IMR-90 (cell line): ENCODE results near the gene PITPNC1. TPM values are rescaled to one million over a fixed set of nuclear protein-coding genes. Genes with fewer than 3 reads are reported as not detected.

ENCODE experiments used
- ATAC-seq: fragments of 200-7000 bp; cut with Tn5 transposase; 2 replicates; pipeline ENCODE4 v1.9.1; 2020; ENCODE audit warnings: low read depth, mild to moderate bottlenecking, moderate library complexity
- BruUV-seq: library from RNA; stranded (reverse); fragments of 400-500 nt; replicated peaks from 2 replicates; lab custom pipeline; 2021; lab: Mats Ljungman, UMichigan
- CTCF ChIA-PET: fragments of 300-600 bp; formaldehyde crosslinking; extraction: SDS; loops from one replicate; lab custom pipeline; 2021; ENCODE audit warnings: antibody characterized with exemption; lab: Yijun Ruan, JAX
- POLR2A ChIA-PET: fragments of 300-600 bp; sonication (Branson Sonifier 250); formaldehyde crosslinking; loops from one replicate; lab custom pipeline; 2022; ENCODE audit warnings: antibody characterized with exemption; ENCODE audit not compliant: unreplicated experiment; lab: Charles Lee
- DNase-seq: peaks from one replicate; pipeline ENCODE4 v3.0.0; 2013
- H2AFZ ChIP-seq: replicated peaks from 2 replicates; pipeline ENCODE3; 2013; ENCODE audit warnings: low read length, mild to moderate bottlenecking; ENCODE audit not compliant: poor library complexity
- H2AK5ac ChIP-seq: 2 replicates; pipeline ENCODE4 v1.6.1; 2013; ENCODE audit warnings: low read depth, low read length, inconsistent platforms
- H2AK9ac ChIP-seq: replicated peaks from 2 replicates; pipeline ENCODE3; 2013; ENCODE audit warnings: mild to moderate bottlenecking, low read depth, low read length, moderate library complexity; ENCODE audit not compliant: poor library complexity
- H2BK120ac ChIP-seq: 2 replicates; pipeline ENCODE4 v1.6.1; 2013; ENCODE audit warnings: low read depth, low read length, inconsistent platforms
- H2BK15ac ChIP-seq: 3 replicates; pipeline ENCODE4 v1.6.1; 2013; ENCODE audit warnings: low read depth, low read length, inconsistent platforms
- H2BK20ac ChIP-seq: 2 replicates; pipeline ENCODE4 v1.6.1; 2013; ENCODE audit warnings: low read depth, mild to moderate bottlenecking, inconsistent platforms, low read length, moderate library complexity
- H2BK5ac ChIP-seq: 2 replicates; pipeline ENCODE4 v1.6.1; 2013; ENCODE audit warnings: mild to moderate bottlenecking, low read depth, low read length, inconsistent platforms; ENCODE audit not compliant: poor library complexity, severe bottlenecking
- H3K14ac ChIP-seq: replicated peaks from 2 replicates; pipeline ENCODE4 v1.6.1; 2013; ENCODE audit warnings: low read depth, low read length, inconsistent platforms
- H3K18ac ChIP-seq: 2 replicates; pipeline ENCODE4 v1.6.1; 2013; ENCODE audit warnings: low read depth, low read length, control low read depth
- H3K23ac ChIP-seq: 2 replicates; pipeline ENCODE4 v1.6.1; 2013; ENCODE audit warnings: low read depth, low read length, inconsistent platforms
- H3K27ac ChIP-seq: 2 replicates; pipeline ENCODE4 v1.5.1; 2013; ENCODE audit warnings: mild to moderate bottlenecking, control low read depth, low read length; ENCODE audit not compliant: insufficient read depth
- H3K27me3 ChIP-seq: 2 replicates; pipeline ENCODE4 v1.6.1; 2013; ENCODE audit warnings: low read length; ENCODE audit not compliant: control insufficient read depth, insufficient read depth
- H3K36me3 ChIP-seq: 2 replicates; pipeline ENCODE4 v1.6.1; 2013; ENCODE audit warnings: low read length, mixed read lengths; ENCODE audit not compliant: control insufficient read depth, insufficient read depth
- H3K4ac ChIP-seq: 2 replicates; pipeline ENCODE4 v1.6.1; 2013; ENCODE audit warnings: low read depth, low read length, inconsistent platforms
- H3K4me1 ChIP-seq: 2 replicates; pipeline ENCODE4 v1.6.1; 2013; ENCODE audit warnings: low read length, mixed read lengths; ENCODE audit not compliant: control insufficient read depth, insufficient read depth
- H3K4me2 ChIP-seq: 2 replicates; pipeline ENCODE4 v1.6.1; 2013; ENCODE audit warnings: low read depth, mild to moderate bottlenecking, control low read depth, low read length, moderate library complexity
- H3K4me3 ChIP-seq: 2 replicates; pipeline ENCODE4 v1.5.1; 2013; ENCODE audit warnings: low read depth, mild to moderate bottlenecking, control low read depth, low read length, moderate library complexity; ENCODE audit not compliant: insufficient read depth
- H3K56ac ChIP-seq: 2 replicates; pipeline ENCODE4 v1.6.1; 2013; ENCODE audit warnings: low read length, inconsistent platforms; ENCODE audit not compliant: insufficient read depth; ENCODE audit errors: extremely low read depth
- H3K79me1 ChIP-seq, 2 experiments: 2 replicates each; pipeline ENCODE4 v1.6.1; 2013; ENCODE audit warnings: low read length in 2 of 2, inconsistent platforms in 1 of 2, low read depth in 1 of 2
- H3K9ac ChIP-seq: 2 replicates; pipeline ENCODE4 v1.6.1; 2013; ENCODE audit warnings: low read depth, low read length, control low read depth
- H3K9me1 ChIP-seq: 2 replicates; pipeline ENCODE4 v1.6.1; 2013; ENCODE audit warnings: low read length, inconsistent platforms; ENCODE audit not compliant: insufficient read depth
- H3K9me3 ChIP-seq: 2 replicates; pipeline ENCODE4 v1.6.1; 2013; ENCODE audit warnings: low read length; ENCODE audit not compliant: control insufficient read depth, insufficient read depth
- H4K20me1 ChIP-seq: 2 replicates; pipeline ENCODE4 v1.6.1; 2013; ENCODE audit warnings: low read length, inconsistent platforms; ENCODE audit not compliant: insufficient read depth
- H4K5ac ChIP-seq: 2 replicates; pipeline ENCODE4 v1.6.1; 2013; ENCODE audit warnings: mild to moderate bottlenecking, low read depth, low read length, control low read depth
- H4K8ac ChIP-seq, 2 experiments: 2 replicates each; pipeline ENCODE4 v1.6.1; 2013; ENCODE audit warnings: low read depth in 2 of 2, low read length in 2 of 2, control low read depth in 1 of 2, inconsistent platforms in 1 of 2
- H4K91ac ChIP-seq: 2 replicates; pipeline ENCODE4 v1.6.1; 2013; ENCODE audit warnings: low read depth, low read length, inconsistent platforms; ENCODE audit not compliant: insufficient read depth
- RCOR1 ChIP-seq: IDR thresholded peaks from 2 replicates; pipeline ENCODE4 v1.6.1; 2012; ENCODE audit warnings: mild to moderate bottlenecking, low read length, improper control_type of control experiment; ENCODE audit not compliant: insufficient replicate concordance
- WGBS, 2 experiments: methylation state at CpG; one replicate each; pipeline versions ENCODE4 v1.1.5 to v1.1.7; 2013; ENCODE audit warnings: missing lambda C conversion rate in 2 of 2; ENCODE audit not compliant: insufficient read length in 1 of 2; ENCODE audit errors: extremely low coverage in 2 of 2; 5-methylcytosine and 5-hydroxymethylcytosine counted together
- dilution Hi-C: fragments of 300-500 bp; cut with HindIII; formaldehyde crosslinking; loops from one replicate; pipeline ENCODE4 v1.14.3; 2018; ENCODE audit warnings: low sequenced_read_pairs; ENCODE audit not compliant: unreplicated experiment
- in situ Hi-C: fragments of 300-500 bp; cut with MboI; formaldehyde crosslinking; loops from 3 replicates; pipeline ENCODE4 v1.14.3; 2019; ENCODE audit warnings: low sequenced_read_pairs, inconsistent platforms, mixed read lengths
- intact Hi-C: fragments of 100-400 bp; cut with micrococcal nuclease; formaldehyde crosslinking; loops from 2 replicates; pipeline ENCODE4 v1.10.0; 2022
- polyA plus RNA-seq, 3 experiments: library from polyadenylated mRNA; depleted of rRNA; stranded (reverse); fragments of >200 nt; gene quantifications; 2 replicates each; pipeline ENCODE4 v1.2.3, GENCODE V29; 2012; ENCODE audit warnings: low replicate concordance in 1 of 3
- total RNA-seq: library from RNA; depleted of rRNA; stranded (reverse); fragments of >200 nt; gene quantifications from 2 replicates; pipeline ENCODE4 v1.2.3, GENCODE V29; 2012

Gene PITPNC1
- total and polyA plus RNA-seq, 2 of the 4 experiments (the other 2 are of a cell fraction), result 4.1 TPM

DNA sequence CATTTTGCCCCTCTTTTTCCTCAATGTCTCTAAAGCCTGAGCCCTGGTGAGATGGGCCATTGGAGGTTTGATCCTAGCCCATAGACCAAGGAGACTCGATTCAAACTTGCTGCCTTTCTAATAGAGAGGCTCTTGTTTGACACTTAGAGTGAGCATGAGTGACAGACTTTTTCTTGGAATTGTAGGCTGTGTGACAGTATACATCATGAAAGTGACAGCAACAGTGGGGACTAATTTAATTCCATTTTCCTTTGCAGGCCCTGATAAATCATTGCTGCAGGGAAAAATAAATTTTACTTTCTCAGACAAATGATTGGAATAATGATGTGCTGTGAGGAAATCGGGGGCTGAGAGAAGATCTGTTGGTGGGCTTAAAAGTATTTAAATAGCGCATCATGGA lies 171.6 kb downstream of the PITPNC1 start:
- no peak overlapping the region for H2AFZ ChIP-seq
- no peak overlapping the region for H2AK5ac ChIP-seq
- H2BK15ac ChIP-seq, result no peak overlapping the region
- H2BK20ac ChIP-seq, result no peak overlapping the region
- H2AK9ac ChIP-seq, result no peak overlapping the region
- peaks cover 4% of the 10 kb centered on the region for H3K4me1 ChIP-seq
- intact Hi-C loops (no loop called here), in situ Hi-C loops (no loop called here), dilution Hi-C loops (no loop called here)
- ATAC-seq (no peak), DNase-seq (no peak)
- H3K36me3 ChIP-seq, result no peaks in the 10 kb centered on the region
- BruUV-seq, result no TSS peak
- H3K4ac ChIP-seq, result no peak overlapping the region
- H2BK120ac ChIP-seq, result no peak overlapping the region
- no peak overlapping the region for H4K5ac ChIP-seq
- WGBS, 2 experiments, result 100% methylated on average over 2 of the region's 3 CpGs; no CpG with 5 or more reads in 1 of the 2 experiments
- H4K91ac ChIP-seq, result no peak overlapping the region
- H3K56ac ChIP-seq, result no peak overlapping the region
- no peak overlapping the region for H3K4me3 ChIP-seq
- no peak overlapping the region for H3K18ac ChIP-seq
- no peak overlapping the region for H3K14ac ChIP-seq
- H3K27ac ChIP-seq, result no peak overlapping the region
- 0 out of 2 replicates have a peak, but pooled peaks cover 2% of the 10 kb centered on the region for H3K9me1 ChIP-seq
- H3K27me3 ChIP-seq, result no peaks in the 10 kb centered on the region
- H2BK5ac ChIP-seq, result no peak overlapping the region
- no peak for TF ChIP-seq RCOR1
- H4K20me1 ChIP-seq, result no peaks in the 10 kb centered on the region
- peaks cover 0 to 14% of the 10 kb centered on the region in 2 experiments; a peak in 3 of 4 replicates for H3K79me1 ChIP-seq
- H3K9me3 ChIP-seq, result no peaks in the 10 kb centered on the region
- no peak overlapping the region for H3K4me2 ChIP-seq
- ChIA-PET POLR2A (no interaction called here), CTCF (interaction anchor here (0.7 kb wide), 1 partner anchor 25 kb away, joined by 3 read pairs; no protein-coding TSS in a partner anchor)
- no peak overlapping the region for H3K23ac ChIP-seq
- no peak overlapping the region for H4K8ac ChIP-seq
- H3K9ac ChIP-seq, result no peak overlapping the region
